PC-3 (cell line): ENCODE results near the gene DLG1.

Experiments
- CTCF ChIP-seq: fragments of 300-600 bp; sonication (generic); conservative IDR thresholded peaks from 2 replicates; pipeline ENCODE4 v1.5.1; 2017; ENCODE audit warnings: antibody characterized with exemption, low read depth, mild to moderate bottlenecking, low read length
- EZH2phosphoT487 ChIP-seq: fragments of 300-600 bp; sonication (generic); IDR thresholded peaks from 2 replicates; pipeline ENCODE4 v1.6.1; 2018; ENCODE audit warnings: mild to moderate bottlenecking, antibody characterized with exemption, low read length, borderline replicate concordance

GRCh38 chr3:197167549-197167948 lies 130.9 kb downstream of the DLG1 start:
- no peak for TF ChIP-seq CTCF
- TF ChIP-seq EZH2phosphoT487 = no peak
